Ascending aorta (tissue), 2 donors: Measurements from ENCODE around the gene RNF220. TPM values are rescaled to one million over a fixed set of nuclear protein-coding genes. Genes with fewer than 3 reads are reported as not detected.

Experiments
- DNase-seq, 2 donors: peaks; one replicate each; pipeline ENCODE4 v3.0.0-alpha.2; 2019; ENCODE audit warnings: low spot score in 2 of 2
- H3K27ac ChIP-seq, 2 donors: fragments of 200-600 bp; sonication (generic); one replicate each; pipeline ENCODE4 v1.5.1; 2016 to 2017; ENCODE audit warnings: mild to moderate bottlenecking in 1 of 2
- H3K27me3 ChIP-seq: fragments of 200-600 bp; sonication (generic); one replicate; pipeline ENCODE4 v1.5.1; 2017
- H3K36me3 ChIP-seq, 2 donors: fragments of 200-600 bp; sonication (generic); one replicate each; pipeline ENCODE4 v1.5.1; 2016
- H3K4me1 ChIP-seq, 2 donors: fragments of 200-600 bp; sonication (generic); one replicate each; pipeline ENCODE4 v1.5.1; 2016 to 2017; ENCODE audit warnings: mild to moderate bottlenecking in 1 of 2
- H3K4me3 ChIP-seq, 2 donors: fragments of 200-600 bp; sonication (generic); one replicate each; pipeline ENCODE4 v1.5.1; 2016 to 2017; ENCODE audit warnings: mild to moderate bottlenecking in 1 of 2
- H3K9me3 ChIP-seq, 2 donors: fragments of 200-600 bp; sonication (generic); one replicate each; pipeline ENCODE4 v1.5.1; 2016
- CTCF ChIP-seq, 3 experiments: fragments of 200-600 bp in 2 of 3; fragments of 450-650 bp in 1 of 3; sonication (generic) in 2 of 3; IDR thresholded peaks; one replicate each; pipeline ENCODE4 v1.5.1; 2016 to 2019; ENCODE audit warnings: antibody characterized with exemption in 3 of 3, mild to moderate bottlenecking in 1 of 3, moderate library complexity in 1 of 3
- intact Hi-C: fragments of 100-400 bp; cut with DNase I; formaldehyde crosslinking; loops from one replicate; pipeline ENCODE4 v1.15.1; 2023
- total RNA-seq: library from RNA; depleted of rRNA; stranded (reverse); fragments of >200 nt; gene quantifications from one replicate; pipeline ENCODE4 v1.1.0, GENCODE V29; 2016

The RNF220 gene
- total RNA-seq, 1 donor from 2014 or later: 54.8 TPM

- no peak overlapping the region for H3K27ac ChIP-seq
- intact Hi-C loops: no loop called here
Measured at GRCh38 chr1:44637702-44638411, 232.8 kb downstream of the RNF220 start.

GRCh38 chr1:44640200-44640853, 235.3 kb downstream of the RNF220 start:
- intact Hi-C loops: no loop called here
- Histone ChIP-seq H3K27ac (no peak overlapping the region), H3K4me3 (no peak overlapping the region), H3K36me3 (peaks cover 68% of the 10 kb centered on the region in 2 donors), H3K4me1 (peaks cover 4 to 22% of the 10 kb centered on the region in 2 donors), H3K27me3 (no peaks in the 10 kb centered on the region), H3K9me3 (no peaks in the 10 kb centered on the region)
- no peak for TF ChIP-seq CTCF (IDR thresholded peaks at IDR 0.05)
- no peak for DNase-seq

More at GRCh38 chr1:44637702-44638411, 232.8 kb downstream of the RNF220 start:
- peaks cover 78 to 81% of the 10 kb centered on the region in 2 donors for H3K36me3 ChIP-seq
- no peak for TF ChIP-seq CTCF (IDR thresholded peaks at IDR 0.05)
- no peaks in the 10 kb centered on the region for H3K27me3 ChIP-seq
- peaks cover 5 to 8% of the 10 kb centered on the region in 2 donors for H3K4me1 ChIP-seq
- no peaks in the 10 kb centered on the region for H3K9me3 ChIP-seq
- no peak for DNase-seq
- no peak overlapping the region for H3K4me3 ChIP-seq

GRCh38 chr1:44641126-44642102, 236.4 kb downstream of the RNF220 start:
- DNase-seq: no peak
- no peaks in the 10 kb centered on the region for H3K27me3 ChIP-seq
- no peak overlapping the region for H3K4me3 ChIP-seq
- peaks cover 6 to 31% of the 10 kb centered on the region in 2 donors for H3K4me1 ChIP-seq
- no peaks in the 10 kb centered on the region for H3K9me3 ChIP-seq
- intact Hi-C loops: no loop called here
- TF ChIP-seq CTCF (IDR thresholded peaks at IDR 0.05): no peak
- peaks cover 57% of the 10 kb centered on the region in 2 donors for H3K36me3 ChIP-seq
- H3K27ac ChIP-seq: no peak overlapping the region

- Histone ChIP-seq H3K36me3 (peaks cover 49 to 50% of the 10 kb centered on the region in 2 donors), H3K9me3 (no peaks in the 10 kb centered on the region), H3K27ac (no peak overlapping the region), H3K4me3 (no peak overlapping the region), H3K27me3 (no peaks in the 10 kb centered on the region), H3K4me1 (peaks cover 6 to 33% of the 10 kb centered on the region in 2 donors)
- TF ChIP-seq CTCF (IDR thresholded peaks at IDR 0.05): no peak
- no peak for DNase-seq
- intact Hi-C loops: no loop called here
Measured at GRCh38 chr1:44642255-44642654, 237.2 kb downstream of the RNF220 start.

- Histone ChIP-seq H3K27me3 (no peaks in the 10 kb centered on the region), H3K9me3 (no peaks in the 10 kb centered on the region), H3K4me1 (peaks cover 6 to 33% of the 10 kb centered on the region in 2 donors), H3K36me3 (peaks cover 43 to 48% of the 10 kb centered on the region in 2 donors), H3K27ac (peak overlapping the region in 1 of 2 donors; percentile 94), H3K4me3 (no peak overlapping the region)
- no peak for DNase-seq
- intact Hi-C loops: no loop called here
- no peak for TF ChIP-seq CTCF (IDR thresholded peaks at IDR 0.05)
Measured at GRCh38 chr1:44642925-44643324, 237.9 kb downstream of the RNF220 start.
